Adipose tissue (tissue), 3 donors: ENCODE results near the gene RTRAF. TPM values are rescaled to one million over a fixed set of nuclear protein-coding genes. Genes with fewer than 3 reads are reported as not detected.

Source experiments
- H3K27ac ChIP-seq: one replicate; pipeline ENCODE4 v1.5.1; 2013; ENCODE audit warnings: low read depth, low read length
- WGBS, 3 donors: extraction: QIAGEN DNeasy Blood & Tissue Kit; methylation state at CpG; one replicate each; pipeline ENCODE4 v1.1.7; 2013; 5-methylcytosine and 5-hydroxymethylcytosine counted together
- polyA plus RNA-seq, 3 donors: library from polyadenylated mRNA; stranded (reverse); fragments of 200-250 nt; gene quantifications; one replicate each; pipeline ENCODE4 v1.2.3, GENCODE V29; 2013
- donor health status: healthy with polysubstance abuse.
- donor health status: Bipolar disorder and iron deficiency.
- donor health status: healthy.

RTRAF gene
- polyA plus RNA-seq, 3 donors, result 63.4 to 117 (median 99.2) TPM

- H3K27ac ChIP-seq, result no peak overlapping the region
- 86 to 94% (median 92%) methylated on average over 7 of the region's 7 CpGs for WGBS, 3 donors
These were observed 51.3 kb downstream of the RTRAF start for GRCh38 chr14:52040598-52040997.

- WGBS, 3 donors, result 41 to 67% (median 54%) methylated on average over 8 of the region's 8 CpGs
- no peak overlapping the region for H3K27ac ChIP-seq
These were observed 53.3 kb downstream of the RTRAF start for GRCh38 chr14:52042371-52043289.

GRCh38 chr14:52043690-52044089 is 54.3 kb downstream of the RTRAF start:
- H3K27ac ChIP-seq, result no peak overlapping the region
- WGBS, 3 donors, result 37 to 61% (median 57%) methylated on average over 5 of the region's 5 CpGs

GRCh38 chr14:52044791-52045522 is 55.6 kb downstream of the RTRAF start:
- no peak overlapping the region for H3K27ac ChIP-seq

GRCh38 chr14:52046376-52046917 is 57.1 kb downstream of the RTRAF start:
- H3K27ac ChIP-seq, result no peak overlapping the region
- 48 to 65% (median 49%) methylated on average over 2 of the region's 2 CpGs for WGBS, 3 donors

More at GRCh38 chr14:52044791-52045522, 55.6 kb downstream of the RTRAF start:
- 71 to 88% (median 86%) methylated on average over 11 of the region's 11 CpGs for WGBS, 3 donors

- no peak overlapping the region for H3K27ac ChIP-seq
- WGBS, 3 donors, result 75 to 87% (median 76%) methylated on average over 10 of the region's 10 CpGs
These were observed 58.8 kb downstream of the RTRAF start for GRCh38 chr14:52048116-52048515.

- no peak overlapping the region for H3K27ac ChIP-seq
- 55 to 80% (median 64%) methylated on average over 3 of the region's 3 CpGs for WGBS, 3 donors
These were observed 59.4 kb downstream of the RTRAF start for GRCh38 chr14:52048641-52049204.

GRCh38 chr14:52049271-52049670 is 59.9 kb downstream of the RTRAF start:
- 74 to 84% (median 74%) methylated on average over 5 of the region's 5 CpGs for WGBS, 3 donors
- H3K27ac ChIP-seq, result no peak overlapping the region

- WGBS, 3 donors, result 73 to 79% (median 75%) methylated on average over 6 of the region's 6 CpGs
- no peak overlapping the region for H3K27ac ChIP-seq
These were observed 60.6 kb downstream of the RTRAF start for GRCh38 chr14:52049721-52050588.

- no peak overlapping the region for H3K27ac ChIP-seq
These were observed 61.9 kb downstream of the RTRAF start for GRCh38 chr14:52051251-52051650.

GRCh38 chr14:52051871-52052270 is 62.5 kb downstream of the RTRAF start:
- no peak overlapping the region for H3K27ac ChIP-seq
- WGBS, 3 donors, result 39 to 68% (median 40%) methylated on average over 2 of the region's 2 CpGs

More at GRCh38 chr14:52051251-52051650, 61.9 kb downstream of the RTRAF start:
- WGBS, 3 donors, result 61 to 75% (median 70%) methylated on average over 3 of the region's 3 CpGs

GRCh38 chr14:52052288-52052943 is 63.1 kb downstream of the RTRAF start:
- WGBS, 3 donors, result 51 to 76% (median 58%) methylated on average over 7 of the region's 7 CpGs
- H3K27ac ChIP-seq, result no peak overlapping the region

GRCh38 chr14:52053044-52053443 is 63.7 kb downstream of the RTRAF start:
- 54 to 63% (median 59%) methylated on average over 5 of the region's 5 CpGs for WGBS, 3 donors
- H3K27ac ChIP-seq, result no peak overlapping the region

GRCh38 chr14:52054678-52055077 is 65.3 kb downstream of the RTRAF start:
- 0 to 83% (median 1%) methylated on average over 1 of the region's 1 CpG for WGBS, 3 donors
- no peak overlapping the region for H3K27ac ChIP-seq

- 64 to 67% (median 65%) methylated on average over 2 of the region's 2 CpGs for WGBS, 3 donors
- no peak overlapping the region for H3K27ac ChIP-seq
These were observed 65.8 kb downstream of the RTRAF start for GRCh38 chr14:52055167-52055566.

GRCh38 chr14:52058341-52058740 is 69.0 kb downstream of the RTRAF start:
- H3K27ac ChIP-seq, result no peak overlapping the region
- WGBS, 3 donors, result 71 to 78% (median 77%) methylated on average over 3 of the region's 3 CpGs

GRCh38 chr14:52059649-52060048 is 70.3 kb downstream of the RTRAF start:
- no peak overlapping the region for H3K27ac ChIP-seq
